HG02623 (cell line): ENCODE measurements around the gene ENKD1.

Experiments used
- ATAC-seq: cut with Tn5 transposase; IDR thresholded peaks from one replicate; pipeline ENCODE4 v1.9.1; 2021; ENCODE audit warnings: moderate library complexity; ENCODE audit not compliant: unreplicated experiment

The ENKD1 gene

DNA sequence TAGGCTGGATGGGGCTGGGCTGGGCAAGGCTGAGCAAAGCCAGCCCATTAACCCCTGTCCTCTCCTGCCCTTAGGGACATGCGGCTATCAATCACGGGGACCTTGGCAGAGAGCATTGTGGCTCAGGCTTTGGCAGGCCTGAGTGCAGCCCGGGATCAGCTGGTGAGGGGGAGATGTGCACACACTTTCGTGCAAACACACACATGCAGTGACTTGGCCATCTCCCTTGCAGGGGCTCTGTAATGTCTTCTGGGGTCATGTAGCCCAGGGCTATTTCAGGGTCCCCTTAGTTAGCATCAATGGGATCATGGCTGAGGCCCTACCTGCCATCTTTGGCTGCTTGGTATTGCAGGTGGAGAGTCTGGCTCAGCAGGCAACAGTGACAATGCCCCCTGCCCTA, 14.7 kb downstream of the ENKD1 start:
- no peak for ATAC-seq

DNA sequence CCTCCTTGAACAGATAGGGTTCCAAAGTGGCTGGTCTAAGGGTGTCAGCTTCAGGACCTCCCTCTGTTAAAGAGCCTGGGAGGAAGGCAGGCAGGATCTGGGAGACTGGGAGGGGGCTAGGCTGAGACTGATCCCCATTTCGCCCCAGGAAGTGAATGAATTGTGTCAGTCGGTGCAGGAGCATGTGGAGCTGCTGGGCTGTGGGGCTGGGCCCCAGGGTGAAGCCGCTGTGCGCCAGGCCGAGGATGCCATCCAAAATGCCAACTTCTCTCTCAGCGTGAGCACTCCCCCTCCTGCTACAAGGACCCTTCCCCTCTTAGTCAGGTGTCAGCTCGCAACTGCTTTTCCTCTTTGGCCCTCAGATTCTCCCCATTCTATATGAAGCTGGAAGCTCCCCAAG, 15.5 kb downstream of the ENKD1 start:
- no peak for ATAC-seq

- no peak for ATAC-seq
Observed at GRCh38 chr16:67650023-67650422, 16.5 kb downstream of the ENKD1 start.

- no peak for ATAC-seq
Observed at GRCh38 chr16:67649494-67649931, 17.0 kb downstream of the ENKD1 start.

DNA sequence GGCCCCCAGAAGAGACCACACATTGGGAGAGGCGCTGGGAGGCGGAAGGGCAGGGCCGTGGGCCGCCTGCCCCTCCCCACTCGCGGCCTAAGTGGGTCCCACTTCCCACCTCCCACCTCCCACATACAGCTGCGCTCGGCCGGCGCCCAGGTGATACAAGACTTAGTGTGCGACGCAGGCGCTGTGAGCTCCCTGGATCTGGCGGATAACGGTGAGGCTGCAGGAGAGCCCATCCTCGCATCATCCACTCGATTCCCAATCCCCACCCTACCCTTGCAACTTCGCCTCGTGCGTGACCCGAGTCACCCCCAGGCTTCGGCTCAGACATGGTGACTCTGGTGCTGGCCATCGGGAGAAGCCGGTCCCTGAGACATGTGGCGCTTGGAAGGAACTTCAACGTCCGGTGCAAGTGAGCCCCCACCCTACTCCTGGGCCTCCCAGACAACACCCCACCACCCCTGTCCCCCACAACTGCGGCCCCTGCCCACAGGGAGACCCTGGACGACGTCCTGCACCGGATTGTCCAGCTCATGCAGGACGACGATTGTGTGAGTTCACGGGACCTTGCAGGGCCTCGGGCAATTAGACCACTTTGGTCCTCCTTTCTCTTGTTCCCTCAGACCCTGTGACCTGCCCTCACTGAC, 17.7 kb downstream of the ENKD1 start:
- no peak for ATAC-seq

DNA sequence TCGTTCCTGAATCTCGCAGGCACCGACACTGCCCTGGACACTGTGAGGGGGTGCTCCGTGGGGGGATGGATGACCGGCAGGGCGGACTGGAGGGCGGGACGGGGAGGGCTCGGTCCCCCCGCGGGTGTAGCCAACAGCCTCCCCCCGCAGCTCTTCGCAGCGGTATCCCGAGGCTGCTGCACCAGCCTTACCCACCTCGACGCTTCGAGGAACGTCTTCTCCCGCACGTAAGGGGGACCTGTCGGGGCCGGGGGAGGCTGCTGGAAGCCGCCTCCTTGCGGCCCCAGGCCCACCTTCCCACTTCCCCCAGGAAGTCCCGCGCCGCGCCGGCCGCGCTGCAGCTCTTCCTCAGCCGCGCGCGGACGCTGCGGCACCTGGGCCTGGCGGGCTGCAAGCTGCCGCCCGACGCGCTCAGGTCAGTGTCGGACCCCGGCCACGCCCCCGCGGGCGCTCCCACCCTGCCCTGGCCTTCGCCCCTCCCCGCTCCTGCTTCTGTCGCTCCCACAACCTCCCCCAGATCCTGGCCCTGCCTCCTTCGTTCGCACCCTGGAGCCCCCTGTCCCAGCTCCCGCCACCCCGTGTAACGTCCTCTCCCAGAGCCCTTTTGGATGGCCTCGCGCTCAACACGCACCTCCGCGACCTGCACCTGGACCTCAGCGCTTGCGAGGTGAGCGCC, 18.3 kb downstream of the ENKD1 start:
- no peak for ATAC-seq

GRCh38 chr16:67647681-67648080, 18.9 kb downstream of the ENKD1 start:
- ATAC-seq: no peak

GRCh38 chr16:67647111-67647651, 19.4 kb downstream of the ENKD1 start:
- ATAC-seq: no peak

DNA sequence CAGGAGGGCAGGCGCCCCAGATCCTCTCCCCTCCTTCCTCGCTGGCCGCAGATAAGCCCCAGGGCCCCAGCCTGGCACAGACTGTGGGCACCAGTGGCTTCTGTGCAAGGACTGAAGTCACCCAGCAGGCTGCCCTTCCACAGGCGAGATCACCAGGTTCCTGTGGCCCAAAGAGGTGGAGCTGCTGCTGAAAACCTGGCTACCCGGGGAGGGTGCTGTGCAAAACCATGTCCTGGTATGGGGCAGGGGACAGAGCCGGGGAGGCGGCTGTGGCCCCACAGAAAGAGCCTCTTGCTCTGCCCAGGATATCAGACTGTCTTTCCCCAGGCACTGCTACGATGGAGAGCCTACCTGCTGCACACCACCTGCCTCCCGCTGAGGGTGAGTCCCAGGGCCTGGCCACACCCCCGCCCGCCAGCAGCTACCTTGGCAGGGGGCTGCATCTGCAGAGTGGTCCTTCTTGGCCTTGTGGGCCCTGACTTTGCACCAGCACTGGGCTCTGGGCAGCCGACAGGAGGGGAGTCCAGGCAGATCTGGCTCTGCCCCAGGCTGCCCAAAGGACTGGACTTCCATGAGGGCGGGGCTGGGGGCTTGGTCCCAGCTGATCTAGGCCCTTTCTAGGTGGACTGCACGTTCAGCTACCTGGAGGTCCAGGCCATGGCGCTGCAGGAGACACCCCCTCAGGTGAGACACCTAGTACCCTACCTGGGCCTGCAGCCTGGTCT, 21.0 kb downstream of the ENKD1 start:
- ATAC-seq: no peak

DNA sequence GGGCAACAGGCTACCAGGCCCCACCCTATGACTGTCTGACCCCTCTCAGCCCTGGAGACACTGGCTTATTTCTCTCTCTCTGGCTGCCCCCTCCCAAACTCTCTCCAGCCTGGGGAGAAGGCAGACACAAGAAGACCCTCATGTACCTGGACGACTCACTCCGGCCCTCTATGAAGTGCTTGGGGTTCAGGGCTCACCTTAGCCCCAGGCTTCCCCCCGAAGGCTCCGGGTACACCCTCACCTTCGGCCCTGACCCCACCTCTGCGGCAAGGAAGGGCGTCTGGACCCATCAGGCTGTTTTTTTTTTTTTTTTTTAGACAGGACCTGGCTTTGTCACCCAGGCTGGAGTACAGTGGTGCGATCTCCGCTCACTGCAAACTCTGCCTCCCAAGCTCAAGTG, 22.5 kb downstream of the ENKD1 start:
- no peak for ATAC-seq

DNA sequence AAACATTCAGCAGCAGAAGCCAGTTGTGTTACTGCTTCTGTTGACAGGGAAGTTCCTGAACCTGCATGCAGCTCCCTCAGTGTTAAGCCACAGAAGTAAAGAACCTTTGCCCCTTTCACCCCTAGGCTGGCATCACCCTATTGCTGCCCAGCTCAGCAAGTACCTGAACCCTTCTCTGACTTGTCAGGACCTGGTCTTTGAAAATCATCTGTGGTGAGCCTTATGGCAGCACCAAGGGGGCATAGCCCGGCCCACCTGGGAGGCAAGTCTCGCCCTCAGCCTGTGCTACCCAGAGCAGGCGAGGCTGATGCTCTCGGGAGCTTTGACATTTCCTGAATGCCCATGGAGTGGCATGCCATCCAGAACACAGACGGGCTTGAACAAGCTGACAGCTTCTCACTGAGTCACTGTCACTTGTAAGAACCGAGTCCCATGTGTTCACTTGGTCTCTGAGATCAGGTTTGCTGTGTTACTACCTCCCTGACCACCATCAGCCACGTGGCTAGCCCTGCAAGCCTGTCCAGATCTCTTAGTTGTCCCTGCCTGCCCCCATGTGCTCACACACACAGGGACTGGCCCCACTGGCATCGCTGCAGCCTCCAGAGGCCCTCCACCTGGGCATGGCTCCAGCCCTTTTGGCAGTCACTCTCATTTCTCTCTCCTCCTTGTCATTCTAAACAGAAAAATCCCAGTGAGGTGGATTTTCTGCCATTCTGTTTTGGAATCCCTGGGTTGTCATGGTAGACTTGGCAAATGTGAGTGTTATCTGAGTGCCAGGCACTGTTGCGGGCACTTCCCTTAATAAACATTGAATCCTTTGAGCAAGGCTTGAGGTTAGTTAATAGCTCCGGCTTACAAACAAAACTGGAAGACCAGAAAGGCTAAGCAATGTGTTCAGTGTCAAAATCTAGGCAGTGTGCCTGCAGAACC, 24.5 kb downstream of the ENKD1 start:
- no peak for ATAC-seq

- no peak for ATAC-seq
Observed at GRCh38 chr16:67637625-67638024, 28.9 kb downstream of the ENKD1 start.

- no peak for ATAC-seq
Observed at GRCh38 chr16:67636713-67637112, 29.8 kb downstream of the ENKD1 start.

DNA sequence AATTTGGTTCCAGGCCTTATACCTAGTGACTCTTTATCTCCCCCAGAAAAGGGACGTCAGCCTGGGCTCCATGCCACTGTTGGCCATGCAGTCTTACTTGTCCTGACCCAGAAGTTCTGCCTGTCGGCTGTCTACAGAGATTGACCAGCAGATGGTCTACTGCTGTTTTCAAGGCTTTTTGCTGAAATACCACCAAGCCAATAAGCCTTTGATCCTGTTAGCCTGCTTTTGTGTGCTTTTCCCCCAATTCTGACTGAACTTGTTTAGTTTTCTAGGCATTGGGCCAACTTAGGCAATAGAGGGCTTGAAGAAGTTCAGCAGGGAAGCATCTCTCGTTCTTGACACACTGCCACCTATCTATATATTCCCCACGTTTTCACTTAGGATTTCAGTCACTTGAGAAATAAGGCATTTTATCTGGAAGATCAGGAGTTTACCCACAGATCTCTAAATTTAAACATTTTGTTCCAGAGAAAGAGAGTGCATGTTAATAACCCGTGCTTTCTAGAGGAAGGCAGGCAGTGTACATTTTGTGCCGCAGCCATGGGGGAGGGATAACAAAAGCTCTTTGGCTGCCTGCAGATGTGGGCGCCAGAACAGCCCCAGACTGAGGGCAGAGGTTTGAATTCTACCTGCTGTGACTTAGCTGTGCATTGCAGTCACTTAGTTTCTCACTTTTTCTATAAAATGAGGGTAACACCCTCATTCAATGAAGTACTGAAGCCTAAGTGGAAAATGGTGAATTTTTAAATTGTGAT, 34.0 kb downstream of the ENKD1 start:
- ATAC-seq: no peak

GRCh38 chr16:67628216-67628615, 38.3 kb downstream of the ENKD1 start:
- no peak for ATAC-seq

- no peak for ATAC-seq
Observed at GRCh38 chr16:67613808-67614207, 52.7 kb downstream of the ENKD1 start.
